ENCODE measurements around the gene LEO1.

The LEO1 gene

DNA sequence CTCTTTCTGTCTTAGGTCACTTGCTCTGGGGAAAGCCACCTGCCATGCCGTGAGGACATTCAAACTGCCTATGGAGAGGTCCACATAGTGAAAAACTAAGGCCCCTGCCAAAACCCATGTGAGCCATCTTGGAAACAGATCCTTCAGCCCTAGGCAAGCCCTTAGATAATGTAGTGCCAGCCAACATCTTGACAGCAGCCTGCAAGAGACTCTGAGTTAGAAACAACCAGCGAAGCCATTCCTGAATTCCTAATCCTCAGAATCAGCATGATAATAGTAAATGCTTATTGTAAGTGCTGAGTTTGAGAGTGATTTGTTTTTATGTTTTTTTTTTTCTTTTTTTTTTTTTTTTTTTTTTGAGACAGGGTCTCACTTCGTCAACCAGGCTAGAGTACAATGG, 40.6 kb downstream of the LEO1 start:
- DNase-seq (ENCODE audit: low read depth), result no peak

DNA sequence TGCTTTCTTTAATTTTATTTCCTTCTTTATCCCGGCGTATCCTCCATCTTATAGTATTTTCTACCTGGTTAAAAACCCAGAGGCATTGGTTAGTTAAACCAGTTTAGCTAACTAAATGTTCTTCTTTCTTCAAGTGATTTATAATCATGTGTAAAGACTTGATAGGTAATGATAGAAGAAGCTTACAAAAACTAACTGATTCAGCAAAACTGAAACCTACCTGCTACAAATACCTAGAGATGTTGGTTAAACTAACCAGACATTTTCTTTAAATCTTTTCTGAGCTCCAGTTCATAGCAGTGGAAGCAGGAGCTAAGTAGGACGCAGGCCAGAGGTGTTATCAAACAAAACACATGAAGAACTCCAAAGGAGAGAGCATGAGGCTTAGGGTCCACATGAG, 44.8 kb downstream of the LEO1 start:
- DNase-seq (ENCODE audit: low read depth), result no peak

DNA sequence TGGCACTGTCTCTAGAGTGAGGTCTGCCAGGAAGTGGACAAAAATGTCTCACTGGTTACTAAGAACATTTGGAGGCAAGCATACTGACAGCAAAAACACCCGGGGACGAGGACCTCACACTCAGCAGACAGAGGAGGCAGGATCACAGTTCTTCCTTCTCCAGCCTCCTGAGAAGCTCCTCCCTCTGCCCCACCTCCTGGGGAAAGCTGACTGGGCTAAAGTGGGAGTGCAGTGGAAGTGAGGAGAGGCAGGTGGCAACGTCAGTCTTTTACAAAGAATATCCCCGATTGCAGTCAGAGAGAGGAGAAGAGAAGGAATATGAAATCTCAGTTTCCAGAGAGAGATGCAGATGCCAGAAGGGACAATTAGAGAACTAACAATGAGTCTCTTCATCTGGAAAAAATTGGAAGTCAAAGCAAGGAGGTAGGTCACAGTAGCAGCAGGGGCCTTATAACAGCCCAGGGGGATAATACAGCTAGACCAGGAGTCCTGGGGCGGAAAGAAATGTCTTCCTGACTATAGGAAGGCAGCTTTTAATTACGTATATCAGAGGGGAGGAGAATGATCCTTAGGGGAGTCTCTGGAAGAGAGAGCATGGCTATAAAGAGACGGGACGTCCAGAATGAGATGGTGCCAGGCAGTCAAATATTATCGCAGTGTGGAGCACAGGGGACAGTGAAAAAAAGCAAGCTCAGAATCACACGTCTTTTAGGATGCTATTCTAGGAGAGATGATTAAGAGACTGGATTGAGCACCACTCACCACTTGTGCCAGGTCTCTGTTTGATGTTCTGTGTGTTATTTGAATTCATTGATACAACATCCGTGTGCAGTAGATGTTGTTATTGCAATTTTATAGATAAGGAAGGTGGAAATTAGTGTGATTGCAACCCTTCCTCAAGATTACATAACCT, 47.2 kb downstream of the LEO1 start:
- no peak for DNase-seq (ENCODE audit: low read depth)

DNA sequence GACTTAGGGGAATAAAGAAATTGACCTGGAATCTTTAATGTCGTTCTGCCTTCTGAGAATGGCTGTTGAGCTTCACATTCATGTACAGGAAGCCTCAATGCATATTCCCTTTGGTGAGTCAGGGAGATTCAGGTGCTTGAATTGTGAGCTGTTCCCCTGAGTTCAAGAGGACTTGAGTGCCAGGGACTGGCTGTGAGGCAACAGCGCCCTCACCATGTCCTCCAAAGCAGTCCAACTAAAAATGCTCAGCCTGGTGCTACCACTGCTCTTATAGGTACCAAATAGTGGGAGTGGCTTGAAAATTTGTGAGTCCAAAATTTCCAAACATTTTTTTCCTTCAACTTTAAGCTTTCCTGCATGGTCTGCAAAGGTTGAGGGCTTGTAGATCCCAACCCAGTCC, 54.1 kb downstream of the LEO1 start:
- DNase-seq (ENCODE audit: low read depth), result no peak

DNA sequence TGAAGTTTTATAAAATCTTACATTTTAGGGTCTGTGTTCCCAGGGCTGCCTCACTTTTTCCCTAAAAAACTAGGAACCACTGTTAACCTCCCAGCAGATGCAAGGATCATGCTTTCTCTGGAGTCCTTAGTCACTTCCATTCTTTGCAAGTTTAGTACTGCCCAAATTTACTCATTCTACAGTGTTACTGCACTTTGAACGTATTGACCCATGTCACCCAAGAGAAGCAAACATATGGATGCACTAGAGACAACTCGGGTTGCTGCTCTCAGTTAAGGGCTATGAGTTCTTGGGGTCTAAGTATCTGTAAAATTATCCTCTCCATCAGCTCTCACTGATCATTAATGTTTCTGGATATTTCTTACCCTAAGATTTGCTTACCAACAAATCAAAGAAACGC, 59.0 kb downstream of the LEO1 start:
- no peak for DNase-seq (ENCODE audit: low read depth)

DNA sequence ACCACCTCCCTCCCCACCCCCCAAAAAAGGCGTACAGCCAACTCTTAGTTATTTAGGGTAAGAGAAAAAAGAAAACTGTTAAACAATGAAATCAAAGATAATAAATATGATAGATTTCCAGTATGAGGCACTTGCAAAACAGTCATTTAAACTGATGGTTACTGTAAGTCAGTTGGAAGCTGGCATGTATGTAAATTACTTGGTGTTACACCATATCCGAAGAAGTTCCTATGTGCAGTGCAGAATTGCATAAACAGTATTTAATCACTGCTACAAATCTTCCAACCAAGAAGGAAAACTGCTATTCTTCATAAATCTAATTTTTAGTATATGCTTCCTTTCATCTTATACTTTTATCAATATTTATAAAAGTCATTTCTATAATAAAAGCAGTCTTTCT, 62.0 kb downstream of the LEO1 start:
- DNase-seq (ENCODE audit: low read depth), result no peak

DNA sequence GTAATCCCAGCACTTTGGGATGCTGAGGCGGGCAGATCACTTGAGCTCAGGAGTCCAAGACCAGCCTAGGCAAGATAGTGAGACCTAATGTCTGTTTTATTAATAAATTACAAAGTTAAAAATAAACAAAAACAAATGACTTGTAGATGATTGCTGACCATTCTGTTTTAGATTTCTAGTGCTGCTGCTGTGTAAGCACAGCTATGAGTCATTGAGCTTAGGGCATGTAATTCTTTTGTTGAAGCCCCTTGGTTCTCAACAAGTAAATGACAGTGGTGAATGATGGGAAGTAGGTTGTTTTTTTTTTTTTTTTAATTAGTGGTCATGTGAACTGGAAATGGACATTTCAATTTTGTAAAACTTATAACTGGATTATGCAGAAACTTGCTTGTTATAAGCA, 63.3 kb downstream of the LEO1 start:
- no peak for DNase-seq (ENCODE audit: low read depth)

DNA sequence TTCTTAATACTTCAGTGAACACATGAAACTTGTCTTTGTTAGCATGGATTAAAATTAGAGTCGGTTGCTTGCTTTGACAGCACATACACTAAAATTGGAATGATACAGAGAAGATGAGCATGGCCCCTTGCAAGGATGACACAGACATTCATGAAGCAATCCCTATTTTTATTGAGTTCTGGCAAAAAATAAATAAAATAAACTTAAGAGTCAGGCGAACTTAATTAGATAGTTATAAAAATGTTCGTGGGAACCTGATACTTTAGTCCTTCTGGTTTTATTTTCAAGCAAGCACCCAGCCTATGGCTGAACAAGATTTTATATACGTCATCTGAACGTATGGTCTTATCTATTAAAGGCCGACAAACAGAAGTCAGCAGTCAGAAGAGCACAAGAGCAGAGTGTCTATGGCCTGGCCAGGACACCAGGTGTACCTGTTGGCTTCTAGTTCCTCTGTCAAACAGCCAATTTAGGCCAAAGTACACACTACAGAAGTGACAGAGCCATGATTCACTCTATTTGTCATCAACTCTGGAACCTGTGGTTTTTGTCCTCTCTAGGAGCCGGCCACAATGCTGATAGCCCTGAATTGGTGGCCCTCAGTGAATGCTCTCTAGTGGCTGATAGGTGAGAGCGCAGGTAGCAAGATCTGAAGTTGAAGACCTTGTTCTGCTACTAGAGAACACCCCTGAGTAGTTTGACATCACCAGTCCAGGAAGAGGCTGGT, 64.3 kb downstream of the LEO1 start:
- no peak for DNase-seq (ENCODE audit: low read depth)

DNA sequence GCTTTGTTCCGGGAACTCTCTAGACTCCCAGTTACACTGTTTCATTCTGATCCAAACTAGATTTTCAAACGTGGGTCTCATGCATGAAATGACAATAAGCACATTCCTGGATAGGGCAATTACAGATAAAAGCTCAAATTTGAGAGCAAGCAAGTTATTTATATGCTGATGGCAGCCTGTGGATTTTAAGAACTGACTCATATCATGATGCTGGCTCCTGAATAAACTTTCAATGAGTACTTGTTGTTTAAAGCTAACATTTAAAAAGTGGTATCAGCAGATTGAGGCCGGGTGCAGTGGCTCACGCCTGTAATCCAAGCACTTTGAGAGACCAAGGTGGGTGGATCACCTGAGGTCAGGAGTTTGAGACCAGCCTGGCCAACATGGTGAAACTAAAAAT, 66.6 kb downstream of the LEO1 start:
- no peak for DNase-seq (ENCODE audit: low read depth)

DNA sequence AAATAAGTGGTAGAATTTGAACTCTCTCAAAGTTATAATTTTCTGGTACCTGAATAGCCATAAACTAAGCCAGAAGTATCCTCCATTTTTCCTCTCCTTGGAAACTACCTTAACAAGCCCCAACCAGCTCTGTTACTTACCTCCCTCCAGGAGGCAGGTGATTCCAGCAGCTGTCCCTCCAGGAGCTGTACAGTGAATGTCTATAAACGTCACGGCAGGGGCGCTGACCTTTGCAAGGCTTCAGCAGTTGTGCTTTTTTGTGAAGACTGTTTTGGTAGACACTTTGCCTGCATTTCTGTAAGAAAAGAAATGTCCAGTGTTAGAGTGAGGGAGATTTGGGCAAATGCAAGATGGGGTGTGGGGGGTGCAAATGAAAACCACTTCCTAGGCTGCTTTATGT, 67.2 kb downstream of the LEO1 start:
- no peak for DNase-seq (ENCODE audit: low read depth)

DNA sequence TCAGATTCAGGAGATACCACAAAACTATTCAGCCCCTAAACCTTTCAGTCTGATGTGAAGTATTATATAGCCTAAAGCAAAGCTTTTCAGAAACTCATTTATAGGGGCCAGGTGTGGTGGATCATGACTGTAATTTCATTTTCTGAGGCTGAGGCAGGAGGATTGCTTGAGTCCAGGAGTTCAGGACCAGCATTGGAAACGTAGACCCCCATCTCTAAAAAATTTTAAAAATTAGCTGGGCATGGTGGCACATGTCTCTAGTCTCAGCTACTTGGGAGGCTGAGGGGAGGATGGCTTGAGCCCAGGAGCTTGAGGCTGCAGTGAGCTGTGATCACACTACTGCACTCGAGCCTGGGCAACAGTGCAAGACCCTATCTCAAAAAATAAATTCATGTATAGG, 82.1 kb downstream of the LEO1 start:
- no peak for DNase-seq (ENCODE audit: low read depth)

DNA sequence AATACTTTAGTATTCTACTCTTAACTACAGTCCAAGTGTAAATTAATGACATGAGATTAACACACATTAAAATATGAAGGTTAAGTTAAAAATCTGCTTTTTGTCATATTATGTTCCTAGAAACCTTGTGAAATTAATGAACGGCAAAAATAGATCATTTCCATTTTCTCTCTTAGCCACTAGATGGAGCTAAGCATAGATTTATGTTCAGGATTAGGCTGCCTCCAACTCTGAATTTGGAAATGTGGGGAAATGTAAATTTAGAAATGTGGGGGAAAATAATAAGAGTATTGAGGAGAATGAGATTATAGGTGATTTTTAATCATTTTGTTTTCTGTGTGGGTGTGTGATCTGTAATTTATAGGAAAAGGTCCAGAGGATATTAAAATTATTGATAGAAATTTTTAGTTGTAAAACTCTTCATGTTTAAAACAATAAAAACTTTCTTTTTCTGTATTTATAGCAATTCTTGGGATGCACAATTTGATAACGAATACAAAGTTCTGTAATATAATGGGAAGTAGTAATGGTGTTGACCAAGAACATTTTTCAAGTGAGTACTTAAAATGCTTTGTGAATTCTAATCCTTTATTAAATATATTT, 82.9 kb downstream of the LEO1 start:
- DNase-seq (ENCODE audit: low read depth), result no peak

Measured in stimulated activated CD8-positive, alpha-beta memory T cell treated with anti-CD3 and anti-CD28 coated beads, Interleukin-15, amount 100 ng/mL, for 24 hours (primary cell).